Activated T-cell treated with anti-CD3 and anti-CD28 coated beads for 24 hours (primary cell): ENCODE measurements around the gene ARFIP1.

Experiments used
- DNase-seq: peaks from one replicate; pipeline ENCODE4 v3.0.0-alpha.2; 2020; ENCODE audit warnings: low read depth

ARFIP1 gene

DNA sequence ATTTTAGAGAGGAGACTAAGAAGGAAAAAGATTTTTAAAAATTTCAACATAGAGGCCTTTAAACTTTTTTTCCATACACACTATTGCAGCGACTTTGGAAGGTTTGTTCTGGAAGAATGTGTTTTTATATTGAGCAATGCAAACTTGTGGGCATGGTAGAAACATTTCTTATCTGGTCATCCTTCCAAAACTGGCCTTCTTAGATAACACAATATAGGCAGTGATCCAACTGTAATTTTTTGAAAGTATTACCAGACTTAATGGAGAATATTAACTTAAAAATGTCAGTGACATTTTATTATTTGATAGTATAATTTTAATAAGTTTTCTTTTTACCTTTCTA lies 182.0 kb downstream of the ARFIP1 start:
- no peak for DNase-seq
